Suprapubic skin (tissue), 3 donors: Measurements from ENCODE around the gene DAB1.

ENCODE experiments used
- CTCF ChIP-seq, 2 donors: fragments of 200-600 bp in 1 of 2; fragments of 450-650 bp in 1 of 2; sonication (generic) in 1 of 2; IDR thresholded peaks; one replicate each; pipeline ENCODE4 v1.5.1; 2016 to 2019; ENCODE audit warnings: antibody characterized with exemption in 2 of 2, mild to moderate bottlenecking in 1 of 2, moderate library complexity in 1 of 2
- EP300 ChIP-seq: sonication (generic); formaldehyde crosslinking; IDR thresholded peaks from one replicate; pipeline ENCODE4 v1.6.1; 2017; ENCODE audit warnings: antibody characterized with exemption
- POLR2A ChIP-seq, 2 donors: fragments of 450-650 bp; IDR thresholded peaks; one replicate each; pipeline ENCODE4 v1.6.1; 2017; ENCODE audit warnings: antibody characterized with exemption in 2 of 2, mild to moderate bottlenecking in 2 of 2, moderate library complexity in 2 of 2

DNA sequence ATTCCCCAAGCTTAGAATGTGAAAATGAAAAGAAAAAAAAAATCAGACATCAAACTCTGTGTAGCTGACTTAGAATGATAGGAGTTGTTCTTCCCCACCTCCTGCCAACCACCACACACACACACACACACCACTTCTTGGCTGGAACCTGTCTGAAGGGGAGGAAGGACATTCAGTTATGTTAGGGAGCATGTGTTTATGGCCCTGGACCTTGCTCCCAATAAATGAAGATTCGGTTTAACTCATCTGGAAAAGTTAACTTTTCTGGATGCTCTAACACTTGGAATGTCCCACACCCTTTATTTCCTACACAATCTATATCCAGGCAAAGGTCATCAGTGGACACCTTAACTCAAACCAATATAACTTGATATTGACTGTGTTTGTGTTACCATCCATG lies 112.4 kb downstream of the DAB1 start:
- TF ChIP-seq EP300: no peak
- no peak for TF ChIP-seq POLR2A (IDR thresholded peaks at IDR 0.05)
- TF ChIP-seq CTCF (IDR thresholded peaks at IDR 0.05): no peak
